Measurements from ENCODE around the gene ATG2A.

DNA sequence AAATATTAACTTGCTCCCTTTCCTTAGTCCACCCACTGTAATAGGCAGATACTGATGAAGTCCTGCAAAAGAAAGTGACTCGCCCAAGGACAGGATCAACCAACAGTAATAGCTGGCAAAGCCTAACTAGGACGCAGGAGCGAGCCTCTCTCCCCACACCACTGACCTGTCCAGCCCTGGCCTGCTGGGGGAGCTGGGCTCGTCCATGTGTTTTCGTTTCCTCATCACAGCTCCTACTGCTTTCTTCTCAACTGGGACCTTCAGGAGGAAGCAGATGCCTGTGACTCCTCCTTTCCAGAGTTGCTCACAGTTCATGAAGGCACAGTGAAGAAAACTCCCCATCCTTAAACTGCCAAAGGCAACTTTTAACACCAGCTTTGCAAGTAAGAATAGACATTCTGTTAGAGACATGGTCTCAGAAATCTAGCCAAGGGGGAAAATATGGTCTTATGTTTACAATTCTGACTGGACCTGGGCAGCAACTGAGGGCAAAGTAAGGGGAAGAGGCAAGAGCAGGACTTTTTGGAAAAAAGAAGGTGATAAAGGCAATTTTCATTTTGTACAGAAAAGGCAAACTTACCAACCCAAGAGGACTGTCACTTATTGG lies 30.3 kb upstream of the ATG2A start:
- TF ChIP-seq, protein P1, sequence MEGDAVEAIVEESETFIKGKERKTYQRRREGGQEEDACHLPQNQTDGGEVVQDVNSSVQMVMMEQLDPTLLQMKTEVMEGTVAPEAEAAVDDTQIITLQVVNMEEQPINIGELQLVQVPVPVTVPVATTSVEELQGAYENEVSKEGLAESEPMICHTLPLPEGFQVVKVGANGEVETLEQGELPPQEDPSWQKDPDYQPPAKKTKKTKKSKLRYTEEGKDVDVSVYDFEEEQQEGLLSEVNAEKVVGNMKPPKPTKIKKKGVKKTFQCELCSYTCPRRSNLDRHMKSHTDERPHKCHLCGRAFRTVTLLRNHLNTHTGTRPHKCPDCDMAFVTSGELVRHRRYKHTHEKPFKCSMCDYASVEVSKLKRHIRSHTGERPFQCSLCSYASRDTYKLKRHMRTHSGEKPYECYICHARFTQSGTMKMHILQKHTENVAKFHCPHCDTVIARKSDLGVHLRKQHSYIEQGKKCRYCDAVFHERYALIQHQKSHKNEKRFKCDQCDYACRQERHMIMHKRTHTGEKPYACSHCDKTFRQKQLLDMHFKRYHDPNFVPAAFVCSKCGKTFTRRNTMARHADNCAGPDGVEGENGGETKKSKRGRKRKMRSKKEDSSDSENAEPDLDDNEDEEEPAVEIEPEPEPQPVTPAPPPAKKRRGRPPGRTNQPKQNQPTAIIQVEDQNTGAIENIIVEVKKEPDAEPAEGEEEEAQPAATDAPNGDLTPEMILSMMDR (IDR thresholded peaks at IDR 0.05): no peak
- no peak for TF ChIP-seq POLR2A (IDR thresholded peaks at IDR 0.05)
- TF ChIP-seq EP300 (IDR thresholded peaks at IDR 0.05): no peak
